GM12878 (cell line): Measurements from ENCODE around the gene SORCS2.

Source experiments
- ATF3 ChIP-seq: IDR thresholded peaks from 2 replicates; pipeline ENCODE4 v1.6.1; 2011; ENCODE audit warnings: low read depth, mild to moderate bottlenecking, low read length, moderate library complexity, borderline replicate concordance; ENCODE audit errors: extremely low read depth
- BCL11A ChIP-seq: IDR thresholded peaks from 2 replicates; pipeline ENCODE4 v1.6.1; 2011; ENCODE audit warnings: low read depth, low read length
- CHD4 ChIP-seq: fragments of 200-600 bp; sonication (generic); IDR thresholded peaks from 2 replicates; pipeline ENCODE4 v1.6.1; 2016; ENCODE audit warnings: mild to moderate bottlenecking
- CTCF ChIP-seq, 3 experiments: IDR thresholded peaks in 2 of 3; conservative IDR thresholded peaks in 1 of 3; 2 replicates each; pipeline ENCODE4 v1.5.1; 2011; ENCODE audit warnings: low read depth in 3 of 3, low read length in 3 of 3, mild to moderate bottlenecking in 3 of 3, control low read depth in 2 of 3, moderate library complexity in 2 of 3, inconsistent platforms in 1 of 3, mixed read lengths in 1 of 3; ENCODE audit not compliant: control insufficient read depth in 2 of 3, insufficient read depth in 1 of 3; ENCODE audit errors: extremely low read depth in 1 of 3
- EP300 ChIP-seq, 2 experiments: fragments of 150-350 bp in 1 of 2; IDR thresholded peaks; 2 replicates each; pipeline ENCODE4 v1.6.1; 2011 to 2012; ENCODE audit warnings: low read depth in 2 of 2, low read length in 2 of 2, borderline replicate concordance in 1 of 2, improper control_type of control experiment in 1 of 2, inconsistent platforms in 1 of 2; ENCODE audit not compliant: control insufficient read depth in 1 of 2
- ETV6 ChIP-seq, 2 experiments: fragments of 450-650 bp in 1 of 2; IDR thresholded peaks in 1 of 2; conservative IDR thresholded peaks in 1 of 2; 2 replicates each; pipeline ENCODE4 v1.6.1; 2014; ENCODE audit warnings: antibody characterized with exemption in 1 of 2, borderline replicate concordance in 1 of 2, low read depth in 1 of 2, mild to moderate bottlenecking in 1 of 2, moderate library complexity in 1 of 2
- MAX ChIP-seq: IDR thresholded peaks from 2 replicates; pipeline ENCODE4 v1.6.1; 2012; ENCODE audit warnings: low read depth, low read length, improper control_type of control experiment
- PBX3 ChIP-seq: IDR thresholded peaks from 2 replicates; pipeline ENCODE4 v1.6.1; 2011; ENCODE audit warnings: mild to moderate bottlenecking, low read depth, low read length, moderate library complexity; ENCODE audit not compliant: insufficient replicate concordance
- POLR2A ChIP-seq: IDR thresholded peaks from 2 replicates; pipeline ENCODE4 v1.6.1; 2011; ENCODE audit warnings: low read depth, mild to moderate bottlenecking, low read length
- RFX5 ChIP-seq: IDR thresholded peaks from 2 replicates; pipeline ENCODE4 v1.6.1; 2011; ENCODE audit warnings: low read depth, low read length, improper control_type of control experiment
- SUZ12 ChIP-seq: fragments of 200-600 bp; sonication (generic); IDR thresholded peaks from one replicate; pipeline ENCODE4 v1.6.1; 2018; ENCODE audit warnings: antibody characterized with exemption, mild to moderate bottlenecking; ENCODE audit not compliant: unreplicated experiment

GRCh38 chr4:7612311-7612897, 420.1 kb downstream of the SORCS2 start:
- TF ChIP-seq RFX5, result no peak
- no peak for TF ChIP-seq POLR2A
- no peak for TF ChIP-seq CTCF (IDR thresholded peaks at IDR 0.05 in 2 of 3, conservative IDR thresholded peaks at IDR 0.05 in 1 of 3; ENCODE audit: control insufficient read depth in 2 of 3, extremely low read depth in 1 of 3, insufficient read depth in 1 of 3, low read depth in 3 of 3, low read length in 3 of 3)
- no peak for TF ChIP-seq CHD4
- no peak for TF ChIP-seq BCL11A
- no peak for TF ChIP-seq SUZ12
- TF ChIP-seq PBX3, result no peak
- TF ChIP-seq ETV6 (conservative IDR thresholded peaks at IDR 0.05 in 1 of 2, IDR thresholded peaks at IDR 0.05 in 1 of 2; ENCODE audit: borderline replicate concordance in 1 of 2, low read depth in 1 of 2), result no peak
- TF ChIP-seq ATF3, result no peak
- no peak for TF ChIP-seq EP300 (IDR thresholded peaks at IDR 0.05; ENCODE audit: borderline replicate concordance in 1 of 2, control insufficient read depth in 1 of 2, low read depth in 2 of 2, low read length in 2 of 2)
- no peak for TF ChIP-seq MAX
